IMR-90 (cell line): ENCODE results near the gene FBXO28. TPM values are rescaled to one million over a fixed set of nuclear protein-coding genes. Genes with fewer than 3 reads are reported as not detected.

Source experiments
- ATAC-seq: fragments of 200-7000 bp; cut with Tn5 transposase; 2 replicates; pipeline ENCODE4 v1.9.1; 2020; ENCODE audit warnings: low read depth, mild to moderate bottlenecking, moderate library complexity
- BruUV-seq: library from RNA; stranded (reverse); fragments of 400-500 nt; replicated peaks from 2 replicates; lab custom pipeline; 2021; lab: Mats Ljungman, UMichigan
- CTCF ChIA-PET: fragments of 300-600 bp; formaldehyde crosslinking; extraction: SDS; loops from one replicate; lab custom pipeline; 2021; ENCODE audit warnings: antibody characterized with exemption; lab: Yijun Ruan, JAX
- POLR2A ChIA-PET: fragments of 300-600 bp; sonication (Branson Sonifier 250); formaldehyde crosslinking; loops from one replicate; lab custom pipeline; 2022; ENCODE audit warnings: antibody characterized with exemption; ENCODE audit not compliant: unreplicated experiment; lab: Charles Lee
- DNase-seq: peaks from one replicate; pipeline ENCODE4 v3.0.0; 2013
- H2AFZ ChIP-seq: replicated peaks from 2 replicates; pipeline ENCODE3; 2013; ENCODE audit warnings: low read length, mild to moderate bottlenecking; ENCODE audit not compliant: poor library complexity
- H2AK5ac ChIP-seq: 2 replicates; pipeline ENCODE4 v1.6.1; 2013; ENCODE audit warnings: low read depth, low read length, inconsistent platforms
- H2AK9ac ChIP-seq: replicated peaks from 2 replicates; pipeline ENCODE3; 2013; ENCODE audit warnings: mild to moderate bottlenecking, low read depth, low read length, moderate library complexity; ENCODE audit not compliant: poor library complexity
- H2BK120ac ChIP-seq: 2 replicates; pipeline ENCODE4 v1.6.1; 2013; ENCODE audit warnings: low read depth, low read length, inconsistent platforms
- H2BK15ac ChIP-seq: 3 replicates; pipeline ENCODE4 v1.6.1; 2013; ENCODE audit warnings: low read depth, low read length, inconsistent platforms
- H2BK20ac ChIP-seq: 2 replicates; pipeline ENCODE4 v1.6.1; 2013; ENCODE audit warnings: low read depth, mild to moderate bottlenecking, inconsistent platforms, low read length, moderate library complexity
- H2BK5ac ChIP-seq: 2 replicates; pipeline ENCODE4 v1.6.1; 2013; ENCODE audit warnings: mild to moderate bottlenecking, low read depth, low read length, inconsistent platforms; ENCODE audit not compliant: poor library complexity, severe bottlenecking
- H3K14ac ChIP-seq: replicated peaks from 2 replicates; pipeline ENCODE4 v1.6.1; 2013; ENCODE audit warnings: low read depth, low read length, inconsistent platforms
- H3K18ac ChIP-seq: 2 replicates; pipeline ENCODE4 v1.6.1; 2013; ENCODE audit warnings: low read depth, low read length, control low read depth
- H3K23ac ChIP-seq: 2 replicates; pipeline ENCODE4 v1.6.1; 2013; ENCODE audit warnings: low read depth, low read length, inconsistent platforms
- H3K27ac ChIP-seq: 2 replicates; pipeline ENCODE4 v1.5.1; 2013; ENCODE audit warnings: mild to moderate bottlenecking, control low read depth, low read length; ENCODE audit not compliant: insufficient read depth
- H3K27me3 ChIP-seq: 2 replicates; pipeline ENCODE4 v1.6.1; 2013; ENCODE audit warnings: low read length; ENCODE audit not compliant: control insufficient read depth, insufficient read depth
- H3K36me3 ChIP-seq: 2 replicates; pipeline ENCODE4 v1.6.1; 2013; ENCODE audit warnings: low read length, mixed read lengths; ENCODE audit not compliant: control insufficient read depth, insufficient read depth
- H3K4ac ChIP-seq: 2 replicates; pipeline ENCODE4 v1.6.1; 2013; ENCODE audit warnings: low read depth, low read length, inconsistent platforms
- H3K4me1 ChIP-seq: 2 replicates; pipeline ENCODE4 v1.6.1; 2013; ENCODE audit warnings: low read length, mixed read lengths; ENCODE audit not compliant: control insufficient read depth, insufficient read depth
- H3K4me2 ChIP-seq: 2 replicates; pipeline ENCODE4 v1.6.1; 2013; ENCODE audit warnings: low read depth, mild to moderate bottlenecking, control low read depth, low read length, moderate library complexity
- H3K4me3 ChIP-seq: 2 replicates; pipeline ENCODE4 v1.5.1; 2013; ENCODE audit warnings: low read depth, mild to moderate bottlenecking, control low read depth, low read length, moderate library complexity; ENCODE audit not compliant: insufficient read depth
- H3K56ac ChIP-seq: 2 replicates; pipeline ENCODE4 v1.6.1; 2013; ENCODE audit warnings: low read length, inconsistent platforms; ENCODE audit not compliant: insufficient read depth; ENCODE audit errors: extremely low read depth
- H3K79me1 ChIP-seq, 2 experiments: 2 replicates each; pipeline ENCODE4 v1.6.1; 2013; ENCODE audit warnings: low read length in 2 of 2, inconsistent platforms in 1 of 2, low read depth in 1 of 2
- H3K9ac ChIP-seq: 2 replicates; pipeline ENCODE4 v1.6.1; 2013; ENCODE audit warnings: low read depth, low read length, control low read depth
- H3K9me1 ChIP-seq: 2 replicates; pipeline ENCODE4 v1.6.1; 2013; ENCODE audit warnings: low read length, inconsistent platforms; ENCODE audit not compliant: insufficient read depth
- H3K9me3 ChIP-seq: 2 replicates; pipeline ENCODE4 v1.6.1; 2013; ENCODE audit warnings: low read length; ENCODE audit not compliant: control insufficient read depth, insufficient read depth
- H4K20me1 ChIP-seq: 2 replicates; pipeline ENCODE4 v1.6.1; 2013; ENCODE audit warnings: low read length, inconsistent platforms; ENCODE audit not compliant: insufficient read depth
- H4K5ac ChIP-seq: 2 replicates; pipeline ENCODE4 v1.6.1; 2013; ENCODE audit warnings: mild to moderate bottlenecking, low read depth, low read length, control low read depth
- H4K8ac ChIP-seq, 2 experiments: 2 replicates each; pipeline ENCODE4 v1.6.1; 2013; ENCODE audit warnings: low read depth in 2 of 2, low read length in 2 of 2, control low read depth in 1 of 2, inconsistent platforms in 1 of 2
- H4K91ac ChIP-seq: 2 replicates; pipeline ENCODE4 v1.6.1; 2013; ENCODE audit warnings: low read depth, low read length, inconsistent platforms; ENCODE audit not compliant: insufficient read depth
- BHLHE40 ChIP-seq: fragments of 150-350 bp; IDR thresholded peaks from 2 replicates; pipeline ENCODE4 v1.6.1; 2016; ENCODE audit warnings: mild to moderate bottlenecking, low read depth, low read length
- CEBPB ChIP-seq: IDR thresholded peaks from 2 replicates; pipeline ENCODE4 v1.6.1; 2012; ENCODE audit warnings: low read depth, low read length, improper control_type of control experiment
- CHD1 ChIP-seq: IDR thresholded peaks from 2 replicates; pipeline ENCODE4 v1.6.1; 2012; ENCODE audit warnings: low read depth, low read length, improper control_type of control experiment
- CTCF ChIP-seq: conservative IDR thresholded peaks from 2 replicates; pipeline ENCODE4 v1.5.1; 2012; ENCODE audit warnings: mild to moderate bottlenecking, low read depth, low read length, improper control_type of control experiment
- ELK1 ChIP-seq: fragments of 150-350 bp; IDR thresholded peaks from 2 replicates; pipeline ENCODE4 v1.6.1; 2016; ENCODE audit warnings: low read depth, mild to moderate bottlenecking, low read length, moderate library complexity, borderline replicate concordance
- FOS ChIP-seq: fragments of 150-350 bp; IDR thresholded peaks from 2 replicates; pipeline ENCODE4 v1.6.1; 2016; ENCODE audit warnings: low read depth, low read length
- MAFK ChIP-seq: IDR thresholded peaks from 2 replicates; pipeline ENCODE4 v1.6.1; 2012; ENCODE audit warnings: low read depth, low read length, improper control_type of control experiment
- MAZ ChIP-seq: IDR thresholded peaks from 2 replicates; pipeline ENCODE4 v1.6.1; 2012; ENCODE audit warnings: low read depth, mild to moderate bottlenecking, low read length, improper control_type of control experiment, moderate library complexity, borderline replicate concordance
- MXI1 ChIP-seq: IDR thresholded peaks from 2 replicates; pipeline ENCODE4 v1.6.1; 2012; ENCODE audit warnings: low read depth, mild to moderate bottlenecking, low read length, moderate library complexity, borderline replicate concordance
- NFE2L2 ChIP-seq: fragments of 150-350 bp; IDR thresholded peaks from 2 replicates; pipeline ENCODE4 v1.6.1; 2016; ENCODE audit warnings: low read depth, mild to moderate bottlenecking, low read length
- POLR2A ChIP-seq: IDR thresholded peaks from 2 replicates; pipeline ENCODE4 v1.6.1; 2012; ENCODE audit warnings: mild to moderate bottlenecking, low read depth, low read length
- RAD21 ChIP-seq: IDR thresholded peaks from 2 replicates; pipeline ENCODE4 v1.6.1; 2012; ENCODE audit warnings: low read length, improper control_type of control experiment
- RCOR1 ChIP-seq: IDR thresholded peaks from 2 replicates; pipeline ENCODE4 v1.6.1; 2012; ENCODE audit warnings: mild to moderate bottlenecking, low read length, improper control_type of control experiment; ENCODE audit not compliant: insufficient replicate concordance
- RFX5 ChIP-seq: IDR thresholded peaks from 2 replicates; pipeline ENCODE4 v1.8.0; 2012; ENCODE audit warnings: low read depth, mild to moderate bottlenecking, low read length, moderate library complexity
- SMC3 ChIP-seq: fragments of 150-350 bp; IDR thresholded peaks from 2 replicates; pipeline ENCODE4 v1.6.1; 2016; ENCODE audit warnings: low read depth, mild to moderate bottlenecking, antibody characterized with exemption, low read length, moderate library complexity
- USF2 ChIP-seq: fragments of 150-350 bp; IDR thresholded peaks from 2 replicates; pipeline ENCODE4 v1.6.1; 2017; ENCODE audit warnings: mild to moderate bottlenecking, antibody characterized with exemption, low read length, low read depth
- WGBS, 2 experiments: methylation state at CpG; one replicate each; pipeline versions ENCODE4 v1.1.5 to v1.1.7; 2013; ENCODE audit warnings: missing lambda C conversion rate in 2 of 2; ENCODE audit not compliant: insufficient read length in 1 of 2; ENCODE audit errors: extremely low coverage in 2 of 2; 5-methylcytosine and 5-hydroxymethylcytosine counted together
- dilution Hi-C: fragments of 300-500 bp; cut with HindIII; formaldehyde crosslinking; loops from one replicate; pipeline ENCODE4 v1.14.3; 2018; ENCODE audit warnings: low sequenced_read_pairs; ENCODE audit not compliant: unreplicated experiment
- in situ Hi-C: fragments of 300-500 bp; cut with MboI; formaldehyde crosslinking; loops from 3 replicates; pipeline ENCODE4 v1.14.3; 2019; ENCODE audit warnings: low sequenced_read_pairs, inconsistent platforms, mixed read lengths
- intact Hi-C: fragments of 100-400 bp; cut with micrococcal nuclease; formaldehyde crosslinking; loops from 2 replicates; pipeline ENCODE4 v1.10.0; 2022
- polyA plus RNA-seq, 3 experiments: library from polyadenylated mRNA; depleted of rRNA; stranded (reverse); fragments of >200 nt; gene quantifications; 2 replicates each; pipeline ENCODE4 v1.2.3, GENCODE V29; 2012; ENCODE audit warnings: low replicate concordance in 1 of 3
- total RNA-seq: library from RNA; depleted of rRNA; stranded (reverse); fragments of >200 nt; gene quantifications from 2 replicates; pipeline ENCODE4 v1.2.3, GENCODE V29; 2012

The FBXO28 gene
- total and polyA plus RNA-seq, 2 of the 4 experiments (the other 2 are of a cell fraction), result 11.6 to 22.6 TPM

GRCh38 chr1:224141693-224142092 lies 27.8 kb downstream of the FBXO28 start:
- Histone ChIP-seq H3K27me3 (no peaks in the 10 kb centered on the region), H2BK15ac (no peak overlapping the region), H3K36me3 (peaks cover 25% of the 10 kb centered on the region; the same call in 1 of the 2 replicates), H3K27ac (no peak overlapping the region), H4K91ac (no peak overlapping the region), H2BK20ac (no peak overlapping the region), H3K4ac (no peak overlapping the region), H4K20me1 (no peaks in the 10 kb centered on the region), H3K9me3 (no peaks in the 10 kb centered on the region), H2AFZ (no peak overlapping the region), H4K8ac (no peak overlapping the region), H3K4me3 (no peak overlapping the region), H3K14ac (no peak overlapping the region), H3K4me1 (no peaks in the 10 kb centered on the region), H3K9me1 (no peaks in the 10 kb centered on the region), H2BK5ac (no peak overlapping the region), H3K56ac (no peak overlapping the region), H3K79me1 (peaks cover 0 to 4% of the 10 kb centered on the region in 2 experiments; a peak in 1 of 4 replicates), H3K4me2 (no peak overlapping the region), H3K9ac (no peak overlapping the region), H2AK9ac (no peak overlapping the region), H3K23ac (no peak overlapping the region), H4K5ac (no peak overlapping the region), H2BK120ac (no peak overlapping the region), H2AK5ac (no peak overlapping the region), H3K18ac (no peak overlapping the region)
- no peak for DNase-seq
- BruUV-seq, result no TSS peak
- no CpG with 5 or more reads among the region's 3 CpGs for WGBS, 2 experiments
- ChIA-PET CTCF (no interaction called here), POLR2A (no interaction called here)
- ATAC-seq, result no peak
- TF ChIP-seq SMC3 (no peak), ELK1 (no peak), MAFK (no peak), CTCF (no peak), NFE2L2 (no peak), FOS (no peak), RFX5 (no peak), MXI1 (no peak), BHLHE40 (no peak), RAD21 (no peak), CEBPB (no peak), CHD1 (no peak), POLR2A (no peak), USF2 (no peak), RCOR1 (no peak), MAZ (no peak)
- in situ Hi-C loops (no loop called here), intact Hi-C loops (no loop called here), dilution Hi-C loops (no loop called here)
